GM12801 (cell line): Measurements from ENCODE around the gene PTPRD.

ENCODE experiments used
- TF ChIP-seq, protein P1 (sequence below): IDR thresholded peaks from one replicate; pipeline ENCODE4 v1.5.1; 2011; ENCODE audit warnings: control low read depth; ENCODE audit not compliant: insufficient read length; ENCODE audit errors: extremely low read depth

PTPRD gene

DNA sequence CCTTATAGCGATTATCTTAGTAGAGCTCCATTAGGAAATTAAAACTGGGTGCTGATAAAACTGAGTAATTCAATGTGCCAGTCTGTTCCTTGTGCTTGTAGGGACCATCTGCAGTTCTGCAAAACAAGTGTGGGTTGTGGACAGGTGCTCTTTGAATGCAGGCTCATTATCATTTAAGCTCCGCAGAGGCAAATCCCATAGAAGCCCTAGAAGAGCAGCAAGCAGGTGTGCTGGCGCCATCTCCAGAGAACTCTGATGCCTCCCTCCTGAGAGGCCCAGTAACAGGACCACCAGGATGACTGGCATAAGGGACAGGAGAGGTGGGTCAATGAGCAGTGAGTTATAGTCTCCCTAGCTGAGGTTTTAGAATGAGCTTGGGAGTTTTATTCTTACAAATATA, 1470.8 kb downstream of the PTPRD start:
- TF ChIP-seq, protein P1, sequence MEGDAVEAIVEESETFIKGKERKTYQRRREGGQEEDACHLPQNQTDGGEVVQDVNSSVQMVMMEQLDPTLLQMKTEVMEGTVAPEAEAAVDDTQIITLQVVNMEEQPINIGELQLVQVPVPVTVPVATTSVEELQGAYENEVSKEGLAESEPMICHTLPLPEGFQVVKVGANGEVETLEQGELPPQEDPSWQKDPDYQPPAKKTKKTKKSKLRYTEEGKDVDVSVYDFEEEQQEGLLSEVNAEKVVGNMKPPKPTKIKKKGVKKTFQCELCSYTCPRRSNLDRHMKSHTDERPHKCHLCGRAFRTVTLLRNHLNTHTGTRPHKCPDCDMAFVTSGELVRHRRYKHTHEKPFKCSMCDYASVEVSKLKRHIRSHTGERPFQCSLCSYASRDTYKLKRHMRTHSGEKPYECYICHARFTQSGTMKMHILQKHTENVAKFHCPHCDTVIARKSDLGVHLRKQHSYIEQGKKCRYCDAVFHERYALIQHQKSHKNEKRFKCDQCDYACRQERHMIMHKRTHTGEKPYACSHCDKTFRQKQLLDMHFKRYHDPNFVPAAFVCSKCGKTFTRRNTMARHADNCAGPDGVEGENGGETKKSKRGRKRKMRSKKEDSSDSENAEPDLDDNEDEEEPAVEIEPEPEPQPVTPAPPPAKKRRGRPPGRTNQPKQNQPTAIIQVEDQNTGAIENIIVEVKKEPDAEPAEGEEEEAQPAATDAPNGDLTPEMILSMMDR, result no peak

GRCh38 chr9:9133526-9133925, 1479.3 kb downstream of the PTPRD start:
- TF ChIP-seq, protein P1, result no peak

DNA sequence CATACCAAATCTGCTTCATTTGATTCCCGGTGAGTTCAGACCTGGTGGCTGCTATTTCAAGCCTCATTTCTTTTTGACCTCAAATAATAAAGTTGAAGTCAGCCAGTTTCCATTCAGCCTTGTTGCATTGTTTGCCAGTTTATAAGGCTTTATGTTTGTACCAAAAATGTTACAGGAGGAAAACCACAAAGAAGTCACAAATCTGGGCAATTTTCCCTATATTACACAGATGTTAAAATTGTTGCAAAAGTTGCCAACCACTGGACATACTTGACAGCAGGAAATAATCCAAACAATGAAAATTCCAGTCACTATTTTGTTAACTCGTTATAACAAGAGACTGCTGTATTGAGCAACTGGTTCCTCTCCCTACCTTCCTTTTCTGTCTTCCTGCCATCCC, 1488.2 kb downstream of the PTPRD start:
- TF ChIP-seq, protein P1, result no peak

DNA sequence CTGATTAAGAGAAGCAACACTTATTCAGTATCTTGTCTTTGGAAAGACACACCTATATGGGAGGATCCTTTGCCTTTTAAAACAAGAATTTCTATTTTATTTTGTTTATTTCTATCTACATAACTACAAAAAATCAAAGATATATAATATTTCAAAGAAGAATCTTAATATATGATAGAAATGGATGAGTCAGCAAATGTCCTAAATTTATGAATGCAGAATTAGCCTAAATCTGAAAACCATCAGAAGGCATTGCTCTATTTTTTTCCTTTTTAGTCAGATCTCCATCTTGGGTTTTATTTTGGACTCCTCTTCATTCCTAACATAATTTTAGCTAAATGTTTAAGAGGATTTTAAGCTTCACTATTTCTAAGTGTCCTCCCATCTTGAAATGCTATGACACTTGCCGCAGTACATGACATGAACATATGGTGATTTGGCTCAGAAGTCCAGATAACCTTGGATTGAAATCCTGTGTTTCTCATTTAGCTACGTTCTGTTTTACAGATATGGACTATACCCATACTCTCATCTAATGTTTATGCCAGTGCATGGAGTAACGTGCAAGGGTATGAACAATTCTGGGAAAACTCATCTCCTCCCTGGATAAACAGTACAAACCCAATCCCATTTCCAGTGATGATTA, 1490.4 kb downstream of the PTPRD start:
- TF ChIP-seq, protein P1, result no peak

DNA sequence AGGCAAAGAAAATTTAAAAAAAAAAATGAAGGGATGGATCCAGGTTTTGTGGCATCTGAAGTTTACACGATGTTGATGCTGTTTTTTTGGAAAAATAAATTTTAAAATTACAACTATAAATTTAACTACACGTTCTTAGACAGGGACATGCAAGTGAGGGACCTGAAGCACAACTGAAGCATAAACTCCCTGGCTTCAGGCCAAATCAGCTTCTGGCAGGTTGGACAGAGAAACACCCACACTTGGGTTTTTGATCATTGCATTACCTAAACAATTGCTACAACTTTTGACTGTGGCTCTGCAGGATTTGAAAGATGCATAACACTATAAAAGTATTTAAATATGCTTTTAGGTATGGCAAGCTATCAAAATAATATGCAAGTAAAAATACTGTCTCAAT, 1494.9 kb downstream of the PTPRD start:
- TF ChIP-seq, protein P1, result no peak

DNA sequence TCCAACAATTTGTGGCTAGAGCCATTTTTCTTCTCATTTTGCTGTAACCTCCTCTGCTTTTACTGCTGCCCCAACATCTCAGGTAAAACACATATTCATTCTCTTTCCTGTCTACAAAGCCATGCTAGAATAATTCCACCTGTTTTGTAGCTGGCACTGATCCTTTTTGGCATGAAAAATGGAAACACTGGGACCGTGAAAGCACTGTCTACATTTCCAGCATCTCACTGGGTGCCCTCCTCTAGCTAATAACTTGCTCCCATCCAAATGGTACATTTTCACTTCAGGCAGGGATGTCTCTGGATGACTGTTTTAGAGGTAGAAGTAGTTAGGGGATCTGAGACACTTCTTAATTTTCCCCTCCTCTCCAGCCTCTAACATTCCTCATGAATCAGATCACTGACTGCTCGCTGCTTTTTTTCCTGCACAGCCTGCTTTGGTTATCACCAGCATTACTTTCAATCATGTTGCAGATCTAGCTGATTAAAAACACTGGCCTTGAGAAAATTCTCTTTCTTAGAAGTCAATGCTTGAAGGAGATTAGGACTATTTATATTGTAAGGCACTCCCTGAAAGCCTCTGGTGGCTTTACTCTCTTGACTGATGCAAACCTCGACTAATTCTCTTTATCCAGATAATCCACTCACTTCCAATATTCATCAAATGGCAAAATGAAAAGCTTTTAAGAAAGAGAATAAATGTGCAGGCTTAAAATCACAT, 1500.6 kb downstream of the PTPRD start:
- TF ChIP-seq, protein P1, result no peak

- TF ChIP-seq, protein P1, result no peak
Measured at GRCh38 chr9:9108641-9109040, 1504.2 kb downstream of the PTPRD start.
